Astrocyte of the cerebellum (primary cell): ENCODE results near the gene ADGRB3.
"Not testable (repeated sequence)": the region's sequence is repeated elsewhere in the genome, so short reads cannot be mapped to it uniquely, and the experiment has no call there.

Experiments used
- DNase-seq: peaks from one replicate; pipeline ENCODE4 v3.0.0-alpha.2; 2011; ENCODE audit warnings: low read depth
- H3K4me3 ChIP-seq: 2 replicates; pipeline ENCODE4 v1.5.1; 2011; ENCODE audit warnings: mild to moderate bottlenecking, low read depth, low read length, moderate library complexity
- CTCF ChIP-seq: IDR thresholded peaks from 2 replicates; pipeline ENCODE4 v1.5.1; 2012; ENCODE audit warnings: low read length, low read depth, moderate library complexity, mild to moderate bottlenecking; ENCODE audit errors: missing control alignments
- in situ Hi-C: cut with HindIII; loops from 2 replicates; pipeline ENCODE4 v1.10.0; 2017; ENCODE audit warnings: low sequenced_read_pairs

ADGRB3 gene

GRCh38 chr6:68975816-68976215 lies 340.7 kb downstream of the ADGRB3 start:
- DNase-seq = no peak
- no peak for TF ChIP-seq CTCF
- in situ Hi-C loops = no loop called here
- H3K4me3 ChIP-seq = no peak overlapping the region

GRCh38 chr6:68976260-68976659 lies 341.2 kb downstream of the ADGRB3 start:
- in situ Hi-C loops = no loop called here
- no peak for TF ChIP-seq CTCF
- no peak overlapping the region for H3K4me3 ChIP-seq
- DNase-seq = no peak

GRCh38 chr6:68978411-68978810 lies 343.3 kb downstream of the ADGRB3 start:
- no peak overlapping the region for H3K4me3 ChIP-seq
- no peak for TF ChIP-seq CTCF
- in situ Hi-C loops = no loop called here
- no peak for DNase-seq

- in situ Hi-C loops, H3K4me3 ChIP-seq, DNase-seq: not testable (repeated sequence)
Measured at GRCh38 chr6:68981668-68982067, 346.6 kb downstream of the ADGRB3 start.

- in situ Hi-C loops = no loop called here
- no peak for DNase-seq
- TF ChIP-seq CTCF = no peak
- H3K4me3 ChIP-seq = no peak overlapping the region
Measured at GRCh38 chr6:68988698-68989097, 353.6 kb downstream of the ADGRB3 start.

GRCh38 chr6:68990317-68990716 lies 355.2 kb downstream of the ADGRB3 start:
- TF ChIP-seq CTCF = no peak
- H3K4me3 ChIP-seq = no peak overlapping the region
- no peak for DNase-seq
- in situ Hi-C loops = no loop called here

- H3K4me3 ChIP-seq = no peak overlapping the region
- no peak for TF ChIP-seq CTCF
- in situ Hi-C loops = no loop called here
- no peak for DNase-seq
Measured at GRCh38 chr6:68993911-68994310, 358.8 kb downstream of the ADGRB3 start.
